Astrocyte (in vitro differentiated cells and primary cell): ENCODE measurements around the gene ANAPC15.

ENCODE experiments used
- EZH2 ChIP-seq: IDR thresholded peaks from 2 replicates; pipeline ENCODE4 v1.6.1; 2012; ENCODE audit warnings: mild to moderate bottlenecking, low read length, inconsistent platforms; ENCODE audit not compliant: insufficient read depth
- TF ChIP-seq, protein P1 (sequence below): IDR thresholded peaks from 2 replicates; pipeline ENCODE4 v1.5.1; 2011; ENCODE audit warnings: low read depth, mild to moderate bottlenecking, inconsistent platforms, low read length, moderate library complexity; ENCODE audit not compliant: insufficient read depth

DNA sequence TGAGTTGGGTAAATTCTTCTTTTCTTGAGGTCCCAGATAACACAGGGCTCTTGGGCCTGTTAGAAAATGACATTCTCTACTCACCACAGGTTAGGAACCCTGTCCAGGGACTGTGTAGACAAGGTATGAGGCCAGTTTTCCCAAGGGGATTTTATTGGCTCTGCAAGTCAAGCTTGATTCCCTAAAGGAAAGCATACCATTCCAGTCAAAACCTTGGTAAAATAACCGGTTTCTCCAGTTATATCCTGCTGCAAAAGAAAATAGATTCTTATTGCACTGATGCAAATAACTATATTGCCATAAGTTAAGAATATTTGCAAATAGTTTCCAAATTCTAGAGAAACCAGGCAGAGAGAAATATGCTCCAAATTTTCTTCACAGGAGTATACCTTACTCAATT, 13.5 kb upstream of the ANAPC15 start:
- TF ChIP-seq, protein P1, sequence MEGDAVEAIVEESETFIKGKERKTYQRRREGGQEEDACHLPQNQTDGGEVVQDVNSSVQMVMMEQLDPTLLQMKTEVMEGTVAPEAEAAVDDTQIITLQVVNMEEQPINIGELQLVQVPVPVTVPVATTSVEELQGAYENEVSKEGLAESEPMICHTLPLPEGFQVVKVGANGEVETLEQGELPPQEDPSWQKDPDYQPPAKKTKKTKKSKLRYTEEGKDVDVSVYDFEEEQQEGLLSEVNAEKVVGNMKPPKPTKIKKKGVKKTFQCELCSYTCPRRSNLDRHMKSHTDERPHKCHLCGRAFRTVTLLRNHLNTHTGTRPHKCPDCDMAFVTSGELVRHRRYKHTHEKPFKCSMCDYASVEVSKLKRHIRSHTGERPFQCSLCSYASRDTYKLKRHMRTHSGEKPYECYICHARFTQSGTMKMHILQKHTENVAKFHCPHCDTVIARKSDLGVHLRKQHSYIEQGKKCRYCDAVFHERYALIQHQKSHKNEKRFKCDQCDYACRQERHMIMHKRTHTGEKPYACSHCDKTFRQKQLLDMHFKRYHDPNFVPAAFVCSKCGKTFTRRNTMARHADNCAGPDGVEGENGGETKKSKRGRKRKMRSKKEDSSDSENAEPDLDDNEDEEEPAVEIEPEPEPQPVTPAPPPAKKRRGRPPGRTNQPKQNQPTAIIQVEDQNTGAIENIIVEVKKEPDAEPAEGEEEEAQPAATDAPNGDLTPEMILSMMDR: no peak
- TF ChIP-seq EZH2: no peak
